ENCODE results near the gene TMEM209.
A peak's percentile ranks its signal among the peaks of the same experiment; 100 is the strongest.

TMEM209 gene

GRCh38 chr7:130139193-130139960, 65.8 kb downstream of the TMEM209 start:
- H2AK5ac ChIP-seq (ENCODE audit: low read length): no peak overlapping the region
- no peaks in the 10 kb centered on the region for H3K27me3 ChIP-seq (ENCODE audit: insufficient read depth, low read length, poor library complexity)
- H4K8ac ChIP-seq (ENCODE audit: low read depth, low read length): no peak overlapping the region
- no peak overlapping the region for H2BK120ac ChIP-seq (ENCODE audit: low read depth, low read length)
- H3K4ac ChIP-seq (ENCODE audit: low read depth, low read length): no peak overlapping the region
- H2BK15ac ChIP-seq (replicated peaks; ENCODE audit: low read depth): no peak overlapping the region
- no CpG with 5 or more reads among the region's 2 CpGs for WGBS (ENCODE audit: extremely low coverage, insufficient coverage, low lambda C conversion rate)
- no peaks in the 10 kb centered on the region for H3K79me2 ChIP-seq (ENCODE audit: control insufficient read depth, insufficient read depth, low read length)
- H3K4me2 ChIP-seq (ENCODE audit: low read length): no peak overlapping the region
- H3K79me1 ChIP-seq (ENCODE audit: low read length): no peaks in the 10 kb centered on the region
- H3K36me3 ChIP-seq (ENCODE audit: control insufficient read depth, insufficient read depth, low read length): no peaks in the 10 kb centered on the region
- no peak overlapping the region for H3K56ac ChIP-seq (ENCODE audit: low read length)
- H4K5ac ChIP-seq (ENCODE audit: low read length): no peak overlapping the region
- H3K27ac ChIP-seq (ENCODE audit: low read depth, low read length): no peak overlapping the region
- no peak overlapping the region for H3K23ac ChIP-seq (ENCODE audit: low read length)
- H3K4me1 ChIP-seq (ENCODE audit: control insufficient read depth, low read depth, low read length): no peaks in the 10 kb centered on the region
- H3K4me3 ChIP-seq (ENCODE audit: low read length): no peak overlapping the region
- no peak for DNase-seq
- no peak overlapping the region for H3K9ac ChIP-seq (ENCODE audit: low read length)
- H3K18ac ChIP-seq (ENCODE audit: low read length): no peak overlapping the region
- H2BK5ac ChIP-seq (ENCODE audit: low read length): no peak overlapping the region

GRCh38 chr7:130137207-130137606, 68.0 kb downstream of the TMEM209 start:
- Histone ChIP-seq H3K9ac (ENCODE audit: low read length) (no peak overlapping the region), H3K27me3 (ENCODE audit: insufficient read depth, low read length, poor library complexity) (no peaks in the 10 kb centered on the region), H3K4me1 (ENCODE audit: control insufficient read depth, low read depth, low read length) (no peaks in the 10 kb centered on the region), H3K36me3 (ENCODE audit: control insufficient read depth, insufficient read depth, low read length) (no peaks in the 10 kb centered on the region), H3K23ac (ENCODE audit: low read length) (no peak overlapping the region), H2BK15ac (replicated peaks; ENCODE audit: low read depth) (no peak overlapping the region), H3K79me2 (ENCODE audit: control insufficient read depth, insufficient read depth, low read length) (no peaks in the 10 kb centered on the region), H3K4ac (ENCODE audit: low read depth, low read length) (no peak overlapping the region), H4K8ac (ENCODE audit: low read depth, low read length) (no peak overlapping the region), H3K4me3 (ENCODE audit: low read length) (no peak overlapping the region), H3K27ac (ENCODE audit: low read depth, low read length) (no peak overlapping the region), H3K56ac (ENCODE audit: low read length) (no peak overlapping the region), H2AK5ac (ENCODE audit: low read length) (no peak overlapping the region), H3K4me2 (ENCODE audit: low read length) (no peak overlapping the region), H2BK120ac (ENCODE audit: low read depth, low read length) (no peak overlapping the region), H3K79me1 (ENCODE audit: low read length) (no peaks in the 10 kb centered on the region), H4K5ac (ENCODE audit: low read length) (no peak overlapping the region), H3K18ac (ENCODE audit: low read length) (no peak overlapping the region), H2BK5ac (ENCODE audit: low read length) (no peak overlapping the region)
- no CpG with 5 or more reads among the region's 4 CpGs for WGBS (ENCODE audit: extremely low coverage, insufficient coverage, low lambda C conversion rate)
- no peak for DNase-seq

GRCh38 chr7:130136579-130137167, 68.5 kb downstream of the TMEM209 start:
- Histone ChIP-seq H3K23ac (ENCODE audit: low read length) (no peak overlapping the region), H3K27me3 (ENCODE audit: insufficient read depth, low read length, poor library complexity) (no peaks in the 10 kb centered on the region), H3K79me1 (ENCODE audit: low read length) (no peaks in the 10 kb centered on the region), H2BK120ac (ENCODE audit: low read depth, low read length) (no peak overlapping the region), H3K9ac (ENCODE audit: low read length) (no peak overlapping the region), H3K79me2 (ENCODE audit: control insufficient read depth, insufficient read depth, low read length) (no peaks in the 10 kb centered on the region), H3K18ac (ENCODE audit: low read length) (no peak overlapping the region), H3K36me3 (ENCODE audit: control insufficient read depth, insufficient read depth, low read length) (no peaks in the 10 kb centered on the region), H3K4me2 (ENCODE audit: low read length) (no peak overlapping the region), H3K56ac (ENCODE audit: low read length) (no peak overlapping the region), H3K4ac (ENCODE audit: low read depth, low read length) (no peak overlapping the region), H3K4me1 (ENCODE audit: control insufficient read depth, low read depth, low read length) (no peaks in the 10 kb centered on the region), H3K4me3 (ENCODE audit: low read length) (no peak overlapping the region), H2AK5ac (ENCODE audit: low read length) (no peak overlapping the region), H4K5ac (ENCODE audit: low read length) (no peak overlapping the region), H2BK5ac (ENCODE audit: low read length) (no peak overlapping the region), H3K27ac (ENCODE audit: low read depth, low read length) (no peak overlapping the region), H4K8ac (ENCODE audit: low read depth, low read length) (no peak overlapping the region), H2BK15ac (replicated peaks; ENCODE audit: low read depth) (no peak overlapping the region)
- WGBS (ENCODE audit: extremely low coverage, insufficient coverage, low lambda C conversion rate): no CpG with 5 or more reads among the region's 1 CpG
- DNase-seq: no peak

- Histone ChIP-seq H3K23ac (ENCODE audit: low read length) (no peak overlapping the region), H3K36me3 (ENCODE audit: control insufficient read depth, insufficient read depth, low read length) (no peaks in the 10 kb centered on the region), H3K27me3 (ENCODE audit: insufficient read depth, low read length, poor library complexity) (no peaks in the 10 kb centered on the region), H2BK120ac (ENCODE audit: low read depth, low read length) (no peak overlapping the region), H3K4ac (ENCODE audit: low read depth, low read length) (no peak overlapping the region), H2AK5ac (ENCODE audit: low read length) (no peak overlapping the region), H3K4me1 (ENCODE audit: control insufficient read depth, low read depth, low read length) (no peaks in the 10 kb centered on the region), H3K9ac (ENCODE audit: low read length) (no peak overlapping the region), H2BK5ac (ENCODE audit: low read length) (no peak overlapping the region), H3K4me2 (ENCODE audit: low read length) (no peak overlapping the region), H3K79me1 (ENCODE audit: low read length) (no peaks in the 10 kb centered on the region), H3K79me2 (ENCODE audit: control insufficient read depth, insufficient read depth, low read length) (no peaks in the 10 kb centered on the region), H2BK15ac (replicated peaks; ENCODE audit: low read depth) (no peak overlapping the region), H3K4me3 (ENCODE audit: low read length) (no peak overlapping the region), H4K8ac (ENCODE audit: low read depth, low read length) (no peak overlapping the region), H3K27ac (ENCODE audit: low read depth, low read length) (no peak overlapping the region), H4K5ac (ENCODE audit: low read length) (no peak overlapping the region), H3K18ac (ENCODE audit: low read length) (no peak overlapping the region), H3K56ac (ENCODE audit: low read length) (no peak overlapping the region)
- no CpG with 5 or more reads among the region's 10 CpGs for WGBS (ENCODE audit: extremely low coverage, insufficient coverage, low lambda C conversion rate)
- DNase-seq: no peak
Observed at GRCh38 chr7:130135208-130136205, 69.7 kb downstream of the TMEM209 start.

GRCh38 chr7:130134726-130135125, 70.5 kb downstream of the TMEM209 start:
- Histone ChIP-seq H3K4ac (ENCODE audit: low read depth, low read length) (no peak overlapping the region), H2BK5ac (ENCODE audit: low read length) (no peak overlapping the region), H3K9ac (ENCODE audit: low read length) (no peak overlapping the region), H3K18ac (ENCODE audit: low read length) (no peak overlapping the region), H3K27me3 (ENCODE audit: insufficient read depth, low read length, poor library complexity) (no peaks in the 10 kb centered on the region), H3K4me3 (ENCODE audit: low read length) (no peak overlapping the region), H3K27ac (ENCODE audit: low read depth, low read length) (peak overlapping the region; percentile 45), H3K23ac (ENCODE audit: low read length) (no peak overlapping the region), H3K79me2 (ENCODE audit: control insufficient read depth, insufficient read depth, low read length) (no peaks in the 10 kb centered on the region), H2AK5ac (ENCODE audit: low read length) (no peak overlapping the region), H2BK15ac (replicated peaks; ENCODE audit: low read depth) (no peak overlapping the region), H3K79me1 (ENCODE audit: low read length) (no peaks in the 10 kb centered on the region), H4K8ac (ENCODE audit: low read depth, low read length) (no peak overlapping the region), H3K4me2 (ENCODE audit: low read length) (no peak overlapping the region), H3K36me3 (ENCODE audit: control insufficient read depth, insufficient read depth, low read length) (peaks cover 2% of the 10 kb centered on the region), H2BK120ac (ENCODE audit: low read depth, low read length) (no peak overlapping the region), H3K56ac (ENCODE audit: low read length) (no peak overlapping the region), H3K4me1 (ENCODE audit: control insufficient read depth, low read depth, low read length) (no peaks in the 10 kb centered on the region), H4K5ac (ENCODE audit: low read length) (no peak overlapping the region)
- WGBS (ENCODE audit: extremely low coverage, insufficient coverage, low lambda C conversion rate): no CpG with 5 or more reads among the region's 7 CpGs
- no peak for DNase-seq

All from mesendoderm (in vitro differentiated cells).